Activated CD4-positive, CD25-positive, alpha-beta regulatory T cell treated with anti-CD3 and anti-CD28 coated beads, Interleukin-2, amount 50 U/mL, for 72 hours (primary cell): ENCODE data around the gene HOMER1.
"Not testable (repeated sequence)": the region's sequence is repeated elsewhere in the genome, so short reads cannot be mapped to it uniquely, and the experiment has no call there.

ENCODE experiments used
- DNase-seq: peaks from one replicate; pipeline ENCODE4 v3.0.0; 2021

The HOMER1 gene

DNA sequence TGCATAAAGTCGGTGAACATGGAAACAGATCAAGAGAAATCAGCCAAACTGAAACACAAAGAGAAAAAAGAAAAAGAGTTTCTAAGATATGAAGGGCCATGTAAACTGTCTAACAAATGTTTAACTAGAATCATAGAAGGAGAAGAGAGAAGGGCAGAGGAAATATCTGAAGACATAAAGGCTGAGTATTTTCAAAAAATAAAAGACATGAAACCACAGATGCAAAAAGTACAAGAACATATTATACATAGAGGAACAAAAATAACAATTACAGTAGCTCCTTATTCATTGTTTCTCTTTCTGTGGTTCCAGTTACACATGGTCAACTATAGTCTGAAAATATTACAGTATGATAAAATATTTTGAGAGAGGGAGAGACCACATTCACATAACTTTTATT, 106.3 kb downstream of the HOMER1 start:
- no peak for DNase-seq

DNA sequence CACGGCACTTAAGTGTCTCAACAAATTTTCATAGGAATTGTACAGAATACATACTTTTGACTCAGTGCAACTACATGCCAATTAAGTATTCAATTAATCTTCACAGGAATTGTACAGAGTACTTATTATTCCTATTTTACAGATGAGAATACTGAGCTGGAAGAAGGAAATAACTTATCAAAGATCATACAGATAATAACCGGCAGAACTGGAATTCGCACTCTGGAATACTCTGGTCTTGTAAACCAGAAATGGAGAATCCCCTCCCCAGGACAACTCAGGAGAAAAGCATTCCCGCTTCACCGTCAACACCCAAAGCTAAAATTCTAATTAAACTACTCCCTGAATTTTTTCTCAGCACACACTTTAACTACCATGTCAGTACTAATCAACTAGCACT, 112.7 kb downstream of the HOMER1 start:
- no peak for DNase-seq

DNA sequence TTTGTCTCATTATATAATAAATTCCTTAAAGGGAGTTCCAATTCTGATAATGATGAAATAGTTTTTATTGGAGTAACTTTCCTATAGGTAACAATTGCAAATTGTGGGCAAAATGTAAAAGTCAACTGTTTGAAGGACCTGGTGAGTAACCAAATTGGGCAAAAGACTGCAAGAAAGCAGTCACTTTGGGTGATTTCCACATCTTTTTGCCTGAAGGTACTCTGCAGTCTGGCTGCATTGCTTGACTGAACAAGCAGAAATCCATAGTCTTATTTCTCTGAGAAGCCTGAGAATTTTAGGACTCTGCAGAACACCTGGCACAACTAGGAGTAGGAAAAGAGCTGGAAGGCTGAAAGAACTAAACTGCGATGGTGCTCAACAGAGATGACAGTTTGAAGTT, 114.9 kb downstream of the HOMER1 start:
- no peak for DNase-seq

GRCh38 chr5:79397080-79397479, 116.9 kb downstream of the HOMER1 start:
- DNase-seq = no peak

GRCh38 chr5:79396265-79396664, 117.7 kb downstream of the HOMER1 start:
- no peak for DNase-seq

DNA sequence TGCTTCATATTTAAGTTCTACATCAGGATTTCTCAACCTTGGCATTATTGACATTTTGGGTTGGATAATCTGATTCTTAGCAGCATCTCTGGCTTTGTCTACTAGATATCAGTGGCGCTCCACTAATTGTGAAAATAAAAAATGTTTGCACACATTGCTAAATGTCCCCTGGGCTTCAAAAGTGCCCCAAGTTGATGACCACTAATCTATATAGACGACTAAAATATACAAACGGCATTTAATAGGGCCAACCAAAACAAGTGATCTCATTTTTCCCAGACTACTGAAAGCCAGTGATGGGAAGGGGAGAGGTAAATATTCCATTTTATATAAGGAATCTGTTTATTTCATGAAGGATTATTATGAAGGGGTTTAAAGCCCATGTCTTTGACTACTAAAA, 118.6 kb downstream of the HOMER1 start:
- DNase-seq = no peak

- no peak for DNase-seq
Measured at GRCh38 chr5:79392776-79393175, 121.2 kb downstream of the HOMER1 start.

DNA sequence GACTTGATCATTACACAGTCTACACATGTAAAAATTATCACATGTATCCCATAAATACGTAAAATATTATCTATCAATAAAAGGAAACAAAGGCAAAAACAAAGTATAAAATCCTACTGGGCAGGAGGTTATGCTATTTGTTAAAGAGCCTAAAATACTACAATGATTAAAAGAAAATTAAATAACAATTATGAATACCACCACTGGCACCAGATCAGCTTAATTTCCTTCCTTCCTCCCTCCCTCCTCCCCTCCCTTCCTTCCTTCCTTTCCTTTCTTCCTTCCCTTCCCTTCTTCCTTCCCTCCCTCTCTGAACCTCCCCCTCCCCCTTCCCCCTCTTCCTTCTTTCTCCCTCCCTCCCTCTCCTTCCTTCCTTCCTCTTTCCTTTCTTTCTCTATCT, 127.3 kb downstream of the HOMER1 start:
- no peak for DNase-seq

DNA sequence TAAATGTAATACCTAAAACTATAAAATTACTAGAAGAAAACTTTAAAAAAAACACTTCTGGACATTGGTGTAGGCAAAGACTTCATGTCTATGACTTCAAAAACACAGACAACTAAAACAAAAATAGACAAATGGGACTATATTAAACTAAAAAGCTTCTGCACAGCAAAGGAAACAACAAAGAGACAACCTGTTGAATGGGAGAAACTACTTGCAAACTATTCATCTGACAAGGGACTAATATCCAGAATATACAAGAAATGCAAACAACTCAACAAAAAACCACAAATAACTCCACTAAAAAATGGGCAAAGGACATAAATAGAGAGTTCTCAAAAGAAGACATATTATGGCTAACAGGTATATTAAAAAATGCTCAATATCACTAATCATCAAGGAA, 128.8 kb downstream of the HOMER1 start:
- DNase-seq = not testable (repeated sequence)

- DNase-seq = no peak
Measured at GRCh38 chr5:79378510-79379186, 135.3 kb downstream of the HOMER1 start.

DNA sequence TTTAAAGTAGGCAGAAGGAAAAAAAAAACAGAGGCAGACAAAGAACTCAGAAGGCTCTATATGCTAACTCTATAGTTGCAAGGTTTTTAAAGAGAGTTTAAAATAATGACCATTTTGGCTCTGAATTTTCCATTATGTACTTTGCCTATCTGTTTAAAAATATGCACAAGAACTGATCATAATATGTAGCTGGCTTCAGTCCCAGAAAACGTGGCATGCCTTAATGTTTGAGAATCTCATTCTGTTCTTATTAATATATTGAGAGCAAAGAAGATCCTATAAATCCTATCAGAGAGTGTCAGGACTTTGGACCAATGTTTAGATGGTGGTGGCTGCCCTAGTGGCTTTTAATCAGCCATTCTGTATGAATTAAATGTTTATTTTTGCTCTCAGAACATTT, 156.5 kb downstream of the HOMER1 start:
- no peak for DNase-seq

DNA sequence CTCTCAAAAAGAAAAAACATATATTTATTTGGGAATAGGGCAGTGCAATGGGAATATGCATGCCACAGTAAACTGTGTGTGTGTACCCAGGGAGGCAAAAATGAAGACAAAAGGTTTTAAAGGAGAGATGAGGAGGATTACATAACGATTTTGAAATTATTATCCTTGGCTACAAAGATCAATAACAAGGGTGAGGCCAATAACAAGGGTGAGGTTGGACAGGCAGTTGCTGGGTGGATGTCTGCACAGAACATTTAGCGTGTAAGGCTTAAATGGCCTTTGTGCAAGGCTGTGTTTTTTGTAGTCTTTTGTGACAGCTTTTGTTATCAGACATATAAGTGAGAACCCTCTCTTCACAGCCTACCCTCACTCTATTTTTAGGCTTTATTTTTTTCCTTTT, 164.1 kb downstream of the HOMER1 start:
- no peak for DNase-seq

DNA sequence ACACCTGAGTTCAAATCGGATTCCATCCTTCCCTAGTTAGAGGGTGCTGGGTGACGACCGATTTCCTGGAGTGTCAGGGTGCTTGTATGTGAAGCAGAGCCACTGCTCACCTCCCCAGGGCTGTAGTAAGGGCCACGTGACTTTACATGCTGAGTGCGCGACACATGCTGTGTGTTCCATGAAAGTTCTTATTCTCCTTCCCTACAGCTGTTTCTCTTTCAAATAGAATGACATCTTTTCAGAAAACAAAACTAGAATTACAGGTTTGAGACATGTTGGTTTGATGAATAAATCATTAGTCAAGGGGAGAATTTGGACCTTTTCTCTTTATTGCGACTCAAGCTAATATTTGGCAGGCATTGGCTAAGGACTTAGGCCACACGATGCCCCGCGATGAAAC, 164.9 kb downstream of the HOMER1 start:
- no peak for DNase-seq

- no peak for DNase-seq
Measured at GRCh38 chr5:79346420-79346824, 167.5 kb downstream of the HOMER1 start.

DNA sequence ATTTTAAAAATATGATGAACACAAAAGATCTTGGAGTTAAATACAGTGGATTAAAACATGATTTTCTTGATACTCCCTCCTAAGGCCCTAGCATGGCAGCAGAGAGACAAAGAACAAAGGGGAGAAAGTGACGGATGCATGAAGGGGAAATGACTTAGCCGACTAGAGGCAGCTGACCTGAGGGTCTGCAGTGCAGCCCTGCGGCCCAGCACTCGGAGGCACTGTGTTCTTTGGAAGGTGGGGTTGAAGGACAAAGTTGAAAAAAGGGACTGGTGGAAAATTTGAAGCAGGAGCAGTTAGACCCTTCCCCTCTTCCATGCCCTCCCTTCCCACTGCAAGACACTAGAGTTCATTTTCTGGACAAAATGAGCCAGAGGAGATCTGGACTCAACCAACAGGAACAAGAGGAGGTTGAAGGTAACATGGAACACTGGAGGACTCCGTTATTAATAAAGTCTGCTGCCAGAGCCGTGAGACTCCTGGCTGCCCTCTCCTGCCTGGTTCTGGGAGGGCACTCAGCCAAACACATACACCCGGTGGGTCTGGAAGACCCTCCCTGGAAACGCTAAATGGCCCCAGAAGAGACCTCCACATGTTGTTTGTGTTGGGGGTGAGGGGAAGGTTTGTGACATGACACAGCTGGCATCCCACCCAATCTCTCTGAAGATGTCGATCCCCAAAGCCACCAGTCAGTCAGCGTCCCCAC, 179.9 kb downstream of the HOMER1 start:
- DNase-seq = no peak

GRCh38 chr5:79330071-79330470, 183.9 kb downstream of the HOMER1 start:
- DNase-seq = no peak

- DNase-seq = no peak
Measured at GRCh38 chr5:79329453-79329852, 184.5 kb downstream of the HOMER1 start.
